Esophagus muscularis mucosa (tissue), 4 donors: ENCODE measurements around the gene ELOVL6. TPM values are rescaled to one million over a fixed set of nuclear protein-coding genes. Genes with fewer than 3 reads are reported as not detected.
"Not testable (repeated sequence)": the region's sequence is repeated elsewhere in the genome, so short reads cannot be mapped to it uniquely, and the experiment has no call there.

Experiments used
- DNase-seq: peaks from one replicate; pipeline ENCODE4 v3.0.0-alpha.2; 2017; ENCODE audit errors: extremely low spot score
- H3K27ac ChIP-seq, 4 donors: fragments of 200-600 bp; sonication (generic); replicated peaks in 1 of 4; 1 replicate in 3 of 4; 2 replicates in 1 of 4; pipeline ENCODE4 v1.5.1; 2016 to 2019; ENCODE audit warnings: mild to moderate bottlenecking in 1 of 4
- H3K27me3 ChIP-seq, 4 donors: fragments of 200-600 bp; sonication (generic); one replicate each; pipeline versions ENCODE4 v1.5.1 to v1.6.0; 2016 to 2019
- H3K36me3 ChIP-seq, 4 donors: fragments of 200-600 bp; sonication (generic); one replicate each; pipeline ENCODE4 v1.5.1; 2016 to 2019
- H3K4me1 ChIP-seq, 4 donors: fragments of 200-600 bp; sonication (generic); one replicate each; pipeline ENCODE4 v1.5.1; 2016 to 2019
- H3K4me3 ChIP-seq, 4 donors: fragments of 200-600 bp; sonication (generic); 1 replicate in 2 of 4; 2 replicates in 2 of 4; pipeline ENCODE4 v1.5.1; 2016 to 2019; ENCODE audit warnings: mild to moderate bottlenecking in 4 of 4, moderate library complexity in 1 of 4
- H3K9me3 ChIP-seq, 4 donors: fragments of 200-600 bp; sonication (generic); 1 replicate in 3 of 4; 2 replicates in 1 of 4; pipeline ENCODE4 v1.5.1; 2016 to 2019
- EP300 ChIP-seq: sonication (generic); formaldehyde crosslinking; IDR thresholded peaks from one replicate; pipeline ENCODE4 v1.6.1; 2017; ENCODE audit warnings: antibody characterized with exemption
- POLR2A ChIP-seq: fragments of 450-650 bp; IDR thresholded peaks from one replicate; pipeline ENCODE4 v1.6.1; 2017; ENCODE audit warnings: antibody characterized with exemption, moderate library complexity, mild to moderate bottlenecking, low read depth
- POLR2AphosphoS5 ChIP-seq, 2 donors: sonication (generic); formaldehyde crosslinking; IDR thresholded peaks; one replicate each; pipeline ENCODE4 v1.6.1; 2017; ENCODE audit warnings: antibody characterized with exemption in 2 of 2
- WGBS: methylation state at CpG from one replicate; pipeline ENCODE4 v1.1.5; 2018; 5-methylcytosine and 5-hydroxymethylcytosine counted together
- intact Hi-C: fragments of 100-400 bp; cut with DNase I; formaldehyde crosslinking; loops from one replicate; pipeline ENCODE4 v1.15.1; 2023
- total RNA-seq, 4 donors: library from RNA; depleted of rRNA; stranded (reverse); fragments of >200 nt; gene quantifications; one replicate each; pipeline versions ENCODE4 v1.1.0 to v1.2.1, GENCODE V29; 2016
- TF ChIP-seq, protein P1 (sequence below), 3 experiments: fragments of 200-600 bp in 2 of 3; fragments of 450-650 bp in 1 of 3; sonication (generic) in 2 of 3; IDR thresholded peaks; one replicate each; pipeline ENCODE4 v1.5.1; 2017 to 2019; ENCODE audit warnings: antibody characterized with exemption in 3 of 3, mild to moderate bottlenecking in 2 of 3, moderate library complexity in 1 of 3

Gene ELOVL6
- total RNA-seq, 4 donors from 2014 or later = 1.7 to 3.1 (median 2.3) TPM

DNA sequence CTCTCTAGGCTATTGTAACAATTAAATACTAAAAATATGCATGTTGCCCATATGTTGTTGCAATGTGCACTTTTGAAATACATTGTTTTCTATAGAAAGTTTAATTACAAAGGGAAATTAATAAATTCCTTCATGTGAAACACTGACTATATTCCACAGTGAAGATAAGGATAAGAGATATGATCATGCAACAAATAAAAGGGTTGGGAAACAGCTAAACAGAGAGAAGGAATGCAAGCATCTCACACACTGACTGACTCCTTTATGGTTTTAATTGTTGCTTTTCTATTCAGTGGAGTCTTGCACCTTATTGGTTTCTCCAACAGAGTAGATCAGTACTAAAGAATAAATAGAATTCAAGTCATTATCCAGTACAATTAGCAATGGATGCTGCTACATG lies 37.8 kb downstream of the ELOVL6 start:
- Histone ChIP-seq H3K27ac (no peak overlapping the region), H3K36me3 (no peaks in the 10 kb centered on the region), H3K27me3 (no peaks in the 10 kb centered on the region), H3K9me3 (no peaks in the 10 kb centered on the region), H3K4me1 (no peaks in the 10 kb centered on the region), H3K4me3 (no peak overlapping the region)
- DNase-seq = no peak
- intact Hi-C loops = no loop called here
- TF ChIP-seq POLR2A = no peak
- TF ChIP-seq, protein P1, sequence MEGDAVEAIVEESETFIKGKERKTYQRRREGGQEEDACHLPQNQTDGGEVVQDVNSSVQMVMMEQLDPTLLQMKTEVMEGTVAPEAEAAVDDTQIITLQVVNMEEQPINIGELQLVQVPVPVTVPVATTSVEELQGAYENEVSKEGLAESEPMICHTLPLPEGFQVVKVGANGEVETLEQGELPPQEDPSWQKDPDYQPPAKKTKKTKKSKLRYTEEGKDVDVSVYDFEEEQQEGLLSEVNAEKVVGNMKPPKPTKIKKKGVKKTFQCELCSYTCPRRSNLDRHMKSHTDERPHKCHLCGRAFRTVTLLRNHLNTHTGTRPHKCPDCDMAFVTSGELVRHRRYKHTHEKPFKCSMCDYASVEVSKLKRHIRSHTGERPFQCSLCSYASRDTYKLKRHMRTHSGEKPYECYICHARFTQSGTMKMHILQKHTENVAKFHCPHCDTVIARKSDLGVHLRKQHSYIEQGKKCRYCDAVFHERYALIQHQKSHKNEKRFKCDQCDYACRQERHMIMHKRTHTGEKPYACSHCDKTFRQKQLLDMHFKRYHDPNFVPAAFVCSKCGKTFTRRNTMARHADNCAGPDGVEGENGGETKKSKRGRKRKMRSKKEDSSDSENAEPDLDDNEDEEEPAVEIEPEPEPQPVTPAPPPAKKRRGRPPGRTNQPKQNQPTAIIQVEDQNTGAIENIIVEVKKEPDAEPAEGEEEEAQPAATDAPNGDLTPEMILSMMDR (IDR thresholded peaks at IDR 0.05) = no peak
- TF ChIP-seq EP300 = no peak
- TF ChIP-seq POLR2AphosphoS5 (IDR thresholded peaks at IDR 0.05) = no peak

DNA sequence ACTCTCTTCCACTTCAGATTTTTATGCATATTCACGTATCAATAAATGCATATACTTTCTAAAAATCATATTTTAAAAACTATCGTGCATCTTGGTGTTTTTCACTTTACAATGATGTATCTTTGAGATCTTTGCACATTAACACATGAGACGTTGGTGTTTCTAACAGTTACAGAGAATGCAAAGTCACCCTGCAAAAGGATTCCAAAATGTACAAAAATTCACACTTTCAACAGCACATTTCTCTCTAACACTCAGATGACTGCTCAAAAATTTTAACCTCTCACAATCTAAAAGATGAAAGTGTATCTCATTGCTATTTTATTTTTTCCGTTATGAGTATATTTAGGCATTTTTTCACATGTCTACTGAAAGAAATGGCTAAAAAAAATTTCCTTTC lies 38.9 kb downstream of the ELOVL6 start:
- Histone ChIP-seq H3K27ac (no peak overlapping the region), H3K27me3 (no peaks in the 10 kb centered on the region), H3K4me1 (no peaks in the 10 kb centered on the region), H3K36me3 (no peaks in the 10 kb centered on the region), H3K4me3 (no peak overlapping the region), H3K9me3 (no peaks in the 10 kb centered on the region)
- 84% methylated on average over 4 of the region's 4 CpGs for WGBS
- DNase-seq = no peak
- TF ChIP-seq, protein P1 (IDR thresholded peaks at IDR 0.05) = no peak
- no peak for TF ChIP-seq EP300
- no peak for TF ChIP-seq POLR2A
- TF ChIP-seq POLR2AphosphoS5 (IDR thresholded peaks at IDR 0.05) = no peak
- intact Hi-C loops = no loop called here

DNA sequence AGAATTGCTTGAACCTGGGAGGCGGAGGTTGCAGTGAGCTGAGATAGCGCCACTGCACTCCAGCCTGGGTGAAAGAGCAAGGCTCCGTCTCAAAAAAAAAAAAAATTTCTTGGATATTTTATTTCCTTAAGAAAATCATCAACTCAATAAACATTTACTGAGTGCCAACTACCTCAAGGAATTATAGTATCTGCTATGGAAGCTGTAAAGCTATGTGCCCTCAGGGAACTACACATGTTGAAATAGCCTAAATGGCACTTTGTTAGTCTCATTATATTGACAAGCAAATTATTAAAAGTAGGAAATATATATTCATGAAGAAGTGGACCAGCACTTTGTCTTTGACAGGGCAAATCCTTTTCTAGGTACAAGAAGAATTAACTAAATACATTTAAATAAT lies 40.8 kb downstream of the ELOVL6 start:
- WGBS = 100% methylated on average over 3 of the region's 3 CpGs
- Histone ChIP-seq H3K4me3 (no peak overlapping the region), H3K36me3 (no peaks in the 10 kb centered on the region), H3K27me3 (no peaks in the 10 kb centered on the region), H3K9me3 (no peaks in the 10 kb centered on the region), H3K4me1 (no peaks in the 10 kb centered on the region), H3K27ac (no peak overlapping the region)
- intact Hi-C loops = no loop called here
- no peak for DNase-seq
- TF ChIP-seq, protein P1 (IDR thresholded peaks at IDR 0.05) = no peak
- TF ChIP-seq POLR2A = no peak
- TF ChIP-seq EP300 = no peak
- no peak for TF ChIP-seq POLR2AphosphoS5 (IDR thresholded peaks at IDR 0.05)

DNA sequence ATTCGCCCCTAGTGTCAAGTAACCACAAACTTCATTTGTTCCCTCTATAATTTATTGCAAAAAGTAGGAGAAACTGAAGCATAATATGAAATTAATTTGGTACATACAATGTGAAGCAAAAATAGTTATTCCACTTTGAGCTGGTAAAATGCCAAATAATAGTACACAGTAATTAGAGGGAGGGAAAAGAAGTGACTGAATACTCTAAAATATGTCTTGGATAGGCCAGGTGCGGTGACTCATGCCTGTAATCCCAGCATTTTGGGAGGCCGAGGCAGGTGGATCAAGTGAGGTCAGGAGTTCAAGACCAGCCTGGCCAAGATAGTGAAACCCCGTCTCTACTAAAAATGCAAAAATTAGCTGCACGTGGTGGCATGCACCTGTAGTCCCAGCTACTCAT lies 41.2 kb downstream of the ELOVL6 start:
- 60% methylated on average over 5 of the region's 5 CpGs for WGBS
- H3K27ac ChIP-seq, H3K27me3 ChIP-seq, H3K4me3 ChIP-seq, DNase-seq, H3K9me3 ChIP-seq, intact Hi-C loops, H3K4me1 ChIP-seq, H3K36me3 ChIP-seq: not testable (repeated sequence)

DNA sequence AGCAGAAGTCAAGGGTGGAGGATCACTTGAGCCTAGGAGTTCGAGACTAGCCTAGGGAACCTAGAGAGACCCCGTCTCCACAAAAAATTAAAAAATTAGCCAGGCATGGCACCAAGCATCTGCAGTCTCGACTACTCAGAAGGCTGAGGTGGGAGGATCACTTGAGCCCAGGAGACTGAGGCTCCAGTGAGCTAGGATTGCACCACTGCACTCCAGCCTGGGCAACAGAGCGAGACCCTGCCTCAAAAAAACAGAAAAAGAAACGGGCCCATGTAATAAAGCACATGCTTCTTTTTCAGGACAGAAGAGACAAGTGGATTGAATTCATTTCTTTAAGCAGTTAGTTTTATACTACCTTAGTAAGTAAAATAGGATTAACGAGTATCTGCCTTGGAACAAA lies 42.0 kb downstream of the ELOVL6 start:
- no peak for DNase-seq
- WGBS = 93% methylated on average over 6 of the region's 6 CpGs
- Histone ChIP-seq H3K9me3 (no peaks in the 10 kb centered on the region), H3K36me3 (no peaks in the 10 kb centered on the region), H3K27ac (no peak overlapping the region), H3K4me1 (no peaks in the 10 kb centered on the region), H3K4me3 (no peak overlapping the region), H3K27me3 (no peaks in the 10 kb centered on the region)
- intact Hi-C loops = no loop called here
- TF ChIP-seq EP300 (no peak), POLR2A (no peak), POLR2AphosphoS5 (IDR thresholded peaks at IDR 0.05) (no peak)
- TF ChIP-seq, protein P1 (IDR thresholded peaks at IDR 0.05) = no peak
